ENCODE measurements around the gene MAFB. TPM values are rescaled to one million over a fixed set of nuclear protein-coding genes. Genes with fewer than 3 reads are reported as not detected.

MAFB gene
- total RNA-seq, 1 experiment from 2014 or later: 0.22 TPM

GRCh38 chr20:40676491-40677269 lies 12.4 kb downstream of the MAFB start:
- RAD21 ChIA-PET (ENCODE audit: low non-redundant PET in 1 of 2, low total read pairs in 2 of 2, uncharacterized antibody in 2 of 2, unreplicated experiment in 2 of 2): interaction anchor here in 1 of 2 experiments (0.6 kb wide), 1 partner anchor 1433 kb away, joined by 11 read pairs; no protein-coding TSS in a partner anchor
- no peaks in the 10 kb centered on the region for H3K36me3 ChIP-seq (ENCODE audit: control insufficient read depth in 1 of 2, insufficient read depth in 2 of 2, low read length in 2 of 2)
- no peak overlapping the region for H3K9ac ChIP-seq (ENCODE audit: low read length)
- no peak overlapping the region for H3K27ac ChIP-seq (ENCODE audit: low read depth, low read length)
- ATAC-seq (no peak), DNase-seq (ENCODE audit: low read depth, low spot score) (no peak)
- H2AFZ ChIP-seq (ENCODE audit: low read depth, low read length, poor library complexity, severe bottlenecking): no peak overlapping the region
- no peak overlapping the region for H3K4me2 ChIP-seq (ENCODE audit: low read length)
- BruUV-seq (replicated peaks): no TSS peak
- peaks cover 6 to 8% of the 10 kb centered on the region in 2 experiments; a peak in 2 of 4 replicates for H3K4me1 ChIP-seq (ENCODE audit: control insufficient read depth in 1 of 2, insufficient read depth in 2 of 2, low read length in 2 of 2)
- no peak overlapping the region for H3K4me3 ChIP-seq (replicated peaks in 1 of 2; ENCODE audit: low read depth in 1 of 2, low read length in 2 of 2)
- no peaks in the 10 kb centered on the region for H3K79me2 ChIP-seq (ENCODE audit: insufficient read depth, low read length)
- POLR2A ChIA-PET: no interaction called here
- no peaks in the 10 kb centered on the region for H3K9me2 ChIP-seq (ENCODE audit: insufficient read depth)
- no peak for TF ChIP-seq POLR2A (IDR thresholded peaks at IDR 0.05; ENCODE audit: borderline replicate concordance, extremely low read depth, insufficient read depth, insufficient read length)
- no peak for TF ChIP-seq SP1 (IDR thresholded peaks at IDR 0.05; ENCODE audit: low read depth)
- TF ChIP-seq SIN3A (IDR thresholded peaks at IDR 0.05; ENCODE audit: low read depth): no peak
- intact Hi-C loops (cut with micrococcal nuclease): no loop called here
- CTCF ChIA-PET: no interaction called here
- H3K27me3 ChIP-seq (ENCODE audit: insufficient read depth, low read length): peaks cover 73% of the 10 kb centered on the region
- no peaks in the 10 kb centered on the region for H4K20me1 ChIP-seq (ENCODE audit: insufficient read depth)
- H3K9me3 ChIP-seq (ENCODE audit: control insufficient read depth in 1 of 2, insufficient read depth in 1 of 2, low read depth in 1 of 2, low read length in 2 of 2): no peaks in the 10 kb centered on the region

DNA sequence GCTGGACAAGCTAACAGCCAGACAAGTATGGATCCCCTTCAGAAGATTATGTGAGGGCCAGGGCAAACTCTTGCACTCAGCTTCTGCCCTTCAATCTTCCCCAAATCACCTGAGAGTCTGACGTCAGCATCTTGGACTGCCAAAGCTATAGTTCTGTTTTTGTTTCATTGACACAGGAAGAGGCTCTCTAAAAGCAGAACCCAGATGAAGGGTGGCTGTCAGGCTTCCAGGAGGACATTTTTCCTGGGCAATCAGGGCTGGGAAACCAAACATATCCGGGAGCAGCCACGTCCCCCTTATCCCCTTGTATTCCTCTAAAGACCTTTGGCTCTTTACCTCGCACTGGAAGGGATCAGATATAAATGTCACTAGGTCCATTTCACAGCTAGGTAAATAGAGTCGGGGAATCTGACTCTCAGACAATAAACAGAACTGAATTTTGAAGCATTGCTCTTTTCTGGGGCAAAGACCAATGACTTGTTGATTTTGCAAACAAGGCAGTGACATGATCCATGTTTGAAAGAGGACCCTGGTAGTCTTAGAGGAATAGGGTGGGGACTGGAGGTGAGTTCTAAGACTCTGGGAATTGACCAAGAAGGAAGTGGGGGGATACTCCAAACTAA lies 13.3 kb downstream of the MAFB start:
- no peak for TF ChIP-seq EGR1 (IDR thresholded peaks at IDR 0.05; ENCODE audit: low read depth)
- TF ChIP-seq EZH2phosphoT487 (IDR thresholded peaks at IDR 0.05; ENCODE audit: borderline replicate concordance): 0 out of 2 replicates have a peak, but pooled peaks have one; percentile 2
- BruUV-seq (replicated peaks): no TSS peak
- no peaks in the 10 kb centered on the region for H4K20me1 ChIP-seq (ENCODE audit: insufficient read depth)
- H3K4me3 ChIP-seq (replicated peaks in 1 of 2; ENCODE audit: low read depth in 1 of 2, low read length in 2 of 2): no peak overlapping the region
- POLR2A ChIA-PET: no interaction called here
- H3K4me2 ChIP-seq (ENCODE audit: low read length): no peak overlapping the region
- peaks cover 65% of the 10 kb centered on the region for H3K27me3 ChIP-seq (ENCODE audit: insufficient read depth, low read length)
- intact Hi-C loops (cut with micrococcal nuclease): no loop called here
- H3K9ac ChIP-seq (ENCODE audit: low read length): no peak overlapping the region
- CTCF ChIA-PET: no interaction called here
- peaks cover 6 to 8% of the 10 kb centered on the region in 2 experiments; a peak in 2 of 4 replicates for H3K4me1 ChIP-seq (ENCODE audit: control insufficient read depth in 1 of 2, insufficient read depth in 2 of 2, low read length in 2 of 2)
- ATAC-seq (no peak), DNase-seq (ENCODE audit: low read depth, low spot score) (no peak)
- no peaks in the 10 kb centered on the region for H3K9me3 ChIP-seq (ENCODE audit: control insufficient read depth in 1 of 2, insufficient read depth in 1 of 2, low read depth in 1 of 2, low read length in 2 of 2)
- no peak overlapping the region for H2AFZ ChIP-seq (ENCODE audit: low read depth, low read length, poor library complexity, severe bottlenecking)
- H3K79me2 ChIP-seq (ENCODE audit: insufficient read depth, low read length): no peaks in the 10 kb centered on the region
- no peaks in the 10 kb centered on the region for H3K36me3 ChIP-seq (ENCODE audit: control insufficient read depth in 1 of 2, insufficient read depth in 2 of 2, low read length in 2 of 2)
- RAD21 ChIA-PET (ENCODE audit: low non-redundant PET in 1 of 2, low total read pairs in 2 of 2, uncharacterized antibody in 2 of 2, unreplicated experiment in 2 of 2): no interaction called here
- H3K27ac ChIP-seq (ENCODE audit: low read depth, low read length): no peak overlapping the region
- H3K9me2 ChIP-seq (ENCODE audit: insufficient read depth): no peaks in the 10 kb centered on the region
